ENCODE measurements around the gene CD99.

CD99 gene

GRCh38 chrX:2679534-2680485 is 11.3 kb upstream of the CD99 start:
- Histone ChIP-seq H3K4me1 (ENCODE audit: control insufficient read depth, insufficient read depth, low read length) (peaks cover 10% of the 10 kb centered on the region), H3K4me3 (ENCODE audit: low read depth, low read length) (no peak overlapping the region), H3K36me3 (ENCODE audit: control insufficient read depth in 2 of 2, insufficient read depth in 1 of 2, low read length in 2 of 2) (no peaks in the 10 kb centered on the region), H3K9me3 (ENCODE audit: control insufficient read depth, insufficient read depth, low read depth, low read length) (no peaks in the 10 kb centered on the region), H3K27ac (ENCODE audit: extremely low read depth, low read depth, low read length) (peak overlapping the region; percentile 67)
- POLR2A ChIA-PET, result no interaction called here
- CTCF ChIA-PET, result no interaction called here
- TF ChIP-seq ZNF112 (tag by site-specific recombination; IDR thresholded peaks at IDR 0.05), result no peak
- TF ChIP-seq ZNF561 (tag by site-specific recombination; IDR thresholded peaks at IDR 0.05; ENCODE audit: borderline replicate concordance), result peak; percentile 39
- no peak for TF ChIP-seq YY1 (tag by site-specific recombination; IDR thresholded peaks at IDR 0.05)
- 0 out of 2 replicates have a peak, but pooled peaks have one; percentile 9 for TF ChIP-seq ZNF423 (tag by site-specific recombination; IDR thresholded peaks at IDR 0.05)
- TF ChIP-seq MEIS1 (CRISPR knock-in tag; IDR thresholded peaks at IDR 0.05; ENCODE audit: borderline replicate concordance), result no peak
- peak; percentile 65; the same call in 1 of the 2 replicates for TF ChIP-seq ZNF18 (tag by site-specific recombination; IDR thresholded peaks at IDR 0.05)
- TF ChIP-seq IKZF3 (tag by site-specific recombination; IDR thresholded peaks at IDR 0.05), result peak; percentile 80
- no peak for TF ChIP-seq ZBTB48 (tag by site-specific recombination; IDR thresholded peaks at IDR 0.05)
- no peak for TF ChIP-seq ZNF248 (tag by site-specific recombination; IDR thresholded peaks at IDR 0.05)
- no peak for TF ChIP-seq YY2 (tag by site-specific recombination; IDR thresholded peaks at IDR 0.05)
- TF ChIP-seq ZFP3 (tag by site-specific recombination; IDR thresholded peaks at IDR 0.05; ENCODE audit: low read depth), result no peak
- 0 out of 2 replicates have a peak, but pooled peaks have one; percentile 19 for TF ChIP-seq ZNF629 (tag by site-specific recombination; IDR thresholded peaks at IDR 0.05)
- no peak for TF ChIP-seq ZBTB10 (tag by site-specific recombination; IDR thresholded peaks at IDR 0.05)
- peak; percentile 73 for TF ChIP-seq FEZF1 (tag by site-specific recombination; IDR thresholded peaks at IDR 0.05)
- 0 out of 2 replicates have a peak, but pooled peaks have one; percentile 82 for TF ChIP-seq ZBTB49 (tag by site-specific recombination; IDR thresholded peaks at IDR 0.05; ENCODE audit: low read depth)
- TF ChIP-seq ZSCAN4 (tag by site-specific recombination; IDR thresholded peaks at IDR 0.05), result peak; percentile 81
- peak; percentile 41; the same call in 1 of the 2 replicates for TF ChIP-seq ZNF664 (tag by site-specific recombination; IDR thresholded peaks at IDR 0.05)
- 0 out of 2 replicates have a peak, but pooled peaks have one; percentile 37 for TF ChIP-seq PRDM4 (tag by site-specific recombination; IDR thresholded peaks at IDR 0.05)
- TF ChIP-seq ZBTB44 (tag by site-specific recombination; IDR thresholded peaks at IDR 0.05), result peak; percentile 65
- TF ChIP-seq TRIM28 (IDR thresholded peaks at IDR 0.05; ENCODE audit: borderline replicate concordance, low read length), result 0 out of 2 replicates have a peak, but pooled peaks have one; percentile 28
- no peak for TF ChIP-seq ZFP41 (tag by site-specific recombination; IDR thresholded peaks at IDR 0.05; ENCODE audit: borderline replicate concordance)
- no peak for TF ChIP-seq ZNF157 (tag by site-specific recombination; IDR thresholded peaks at IDR 0.05)
- TF ChIP-seq ZNF311 (tag by site-specific recombination; IDR thresholded peaks at IDR 0.05; ENCODE audit: borderline replicate concordance), result no peak
